ENCODE measurements around the gene FAM131B.

The FAM131B gene

DNA sequence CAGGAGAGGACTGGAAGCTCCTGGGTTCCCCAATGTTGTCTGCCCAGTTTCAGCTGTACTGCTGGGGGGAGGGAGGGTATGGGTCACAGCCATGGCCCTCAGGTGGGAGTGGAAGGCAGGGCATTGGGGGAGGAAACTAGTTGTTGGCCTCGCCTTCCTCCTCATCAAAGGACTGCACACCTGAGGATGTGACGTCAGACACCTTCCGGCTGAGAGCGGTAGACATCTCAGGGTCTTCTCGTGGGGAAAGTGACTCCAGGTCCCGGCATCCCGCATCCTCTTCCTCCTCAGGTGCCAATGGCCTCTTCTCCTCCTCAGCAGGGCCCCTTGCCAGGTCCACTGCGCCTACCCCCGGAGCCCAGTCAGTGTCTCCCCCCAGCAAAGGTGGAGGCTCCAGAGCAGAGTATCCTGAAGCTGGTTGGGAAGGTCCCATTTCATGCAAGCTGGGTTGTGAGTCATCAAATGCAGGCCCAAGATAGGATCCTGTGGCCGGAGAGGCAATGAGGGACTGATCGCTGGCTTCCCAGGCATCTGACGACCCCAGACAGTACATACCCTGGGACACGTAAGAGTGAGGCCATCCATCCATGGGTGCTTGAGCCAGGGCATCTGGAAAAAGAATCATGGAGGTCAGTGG is 6.0 kb downstream of the FAM131B start:
- DNase-seq = no peak

DNA sequence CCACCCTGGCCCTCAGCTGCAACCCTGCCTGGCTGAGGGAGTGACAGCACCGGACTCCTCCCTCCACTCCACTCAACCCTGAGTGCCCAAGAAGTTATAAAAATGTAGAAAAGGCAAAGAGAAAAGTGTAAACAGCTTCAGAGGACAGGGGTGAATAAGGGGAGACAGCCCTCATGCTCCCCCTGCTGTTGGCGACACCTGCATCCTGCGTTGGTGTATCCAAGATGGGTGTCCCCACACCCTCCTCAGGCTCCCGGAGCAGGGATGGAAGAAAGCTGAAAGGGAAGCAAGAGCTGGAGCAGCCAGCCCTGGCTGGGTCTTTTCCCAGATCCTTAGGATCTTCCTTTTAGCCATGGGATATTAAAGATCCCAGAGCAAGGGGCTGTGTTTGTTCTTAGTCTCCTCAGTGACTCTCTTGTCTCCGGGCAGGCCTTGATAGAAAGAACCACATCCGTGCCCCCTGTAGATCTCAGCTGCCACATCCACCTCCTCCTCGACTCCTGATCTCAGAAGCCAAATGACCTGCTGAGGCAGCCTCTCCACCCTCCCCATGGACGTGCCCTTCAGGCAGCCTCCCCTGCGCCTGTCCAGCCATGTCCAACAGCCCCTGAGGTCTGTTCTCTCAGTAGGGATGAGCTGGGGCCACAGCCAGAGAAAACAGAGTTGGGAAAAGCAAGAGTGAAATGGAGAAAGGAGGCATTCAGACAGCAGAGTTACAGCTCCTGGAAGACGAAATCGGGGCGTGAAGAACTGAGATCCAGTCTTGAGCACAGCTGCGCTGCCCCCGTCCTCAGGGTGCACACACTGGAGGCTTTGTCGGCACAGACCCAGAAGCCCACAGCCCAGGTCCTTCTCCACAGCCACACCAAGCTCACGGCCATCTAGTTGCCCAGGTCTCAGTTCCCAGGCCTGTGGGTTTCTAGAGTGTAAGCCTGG is 6.8 kb downstream of the FAM131B start:
- DNase-seq = no peak

DNA sequence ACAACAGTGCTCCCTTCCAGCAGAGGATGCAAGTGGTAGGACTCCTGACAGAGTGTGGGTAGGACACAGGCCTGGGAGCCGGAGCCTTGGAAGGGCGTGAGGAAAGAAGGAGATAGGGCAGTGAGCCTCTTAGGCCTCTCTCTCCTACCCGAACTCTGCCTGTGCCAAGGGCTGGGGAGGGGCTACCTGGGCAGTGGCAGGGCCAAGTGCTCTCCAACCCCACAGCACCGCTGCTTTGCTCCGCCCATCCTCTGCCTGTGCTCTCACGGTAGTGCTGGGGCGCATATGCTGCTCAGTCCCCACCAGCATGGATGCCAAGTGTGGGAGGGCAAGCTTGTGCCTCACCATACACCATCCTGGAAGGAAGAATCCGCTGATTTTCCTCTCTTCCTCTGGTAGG is 7.5 kb downstream of the FAM131B start:
- DNase-seq = no peak

DNA sequence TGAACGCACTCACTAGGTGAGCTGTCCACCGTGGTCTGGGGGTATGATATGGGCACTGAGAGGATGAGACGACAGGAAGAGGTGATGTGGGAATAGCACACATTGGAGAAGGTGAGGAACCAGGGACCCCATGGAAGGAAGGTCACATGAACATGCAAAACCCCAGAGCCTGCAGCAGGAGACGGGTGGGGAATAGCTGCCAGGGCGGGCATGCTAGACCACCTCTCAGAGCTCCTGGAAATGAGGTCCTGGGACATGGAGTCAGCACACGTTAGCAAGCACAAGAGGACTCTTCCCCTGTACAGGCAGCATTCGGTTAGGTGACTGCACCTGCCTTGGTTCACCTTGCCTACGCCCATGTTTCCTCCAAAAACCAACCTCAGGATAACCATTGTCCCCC is 8.1 kb downstream of the FAM131B start:
- DNase-seq = no peak

DNA sequence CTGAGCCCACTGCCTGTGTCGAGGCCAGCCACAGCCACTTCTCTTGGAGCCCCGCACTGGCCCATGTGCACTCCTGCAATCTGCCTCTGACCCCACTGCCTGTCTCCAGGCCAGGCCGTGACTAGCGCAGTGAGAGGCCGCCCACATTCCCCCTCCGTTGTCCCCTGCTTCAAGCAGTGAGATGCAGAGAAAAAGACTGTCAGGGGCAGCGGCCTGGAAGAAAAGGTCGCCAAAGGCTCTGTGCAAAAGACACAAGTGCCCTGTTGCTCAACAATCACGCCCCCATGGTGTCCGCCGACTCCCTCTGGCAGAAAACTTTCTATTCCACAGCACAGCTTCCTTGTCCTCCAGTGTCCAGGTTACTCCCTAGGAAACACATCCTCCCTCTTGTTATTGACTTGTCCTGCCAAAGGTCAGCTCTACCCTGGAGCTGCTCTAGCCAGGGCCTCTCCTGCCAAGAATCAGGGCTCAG is 9.9 kb downstream of the FAM131B start:
- DNase-seq = no peak

DNA sequence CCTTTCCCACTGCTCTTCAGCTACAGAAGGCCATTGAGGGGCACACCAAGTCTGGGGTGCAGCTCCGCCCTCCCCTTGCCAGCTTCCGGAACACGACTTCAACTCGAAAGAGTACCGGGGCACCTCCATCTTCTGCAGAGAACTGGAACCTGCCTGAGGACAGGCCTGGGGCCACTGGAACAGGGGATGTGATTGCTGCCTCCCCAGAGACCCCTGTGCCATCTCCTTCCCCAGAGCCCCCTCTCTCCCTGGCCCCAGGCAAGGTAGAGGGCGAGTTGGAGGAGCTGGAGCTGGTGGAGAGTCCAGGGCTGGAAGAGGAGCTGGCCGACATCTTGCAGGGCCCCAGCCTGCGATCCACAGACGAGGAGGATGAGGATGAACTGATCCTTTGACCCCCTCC is 10.9 kb downstream of the FAM131B start:
- DNase-seq = no peak

DNA sequence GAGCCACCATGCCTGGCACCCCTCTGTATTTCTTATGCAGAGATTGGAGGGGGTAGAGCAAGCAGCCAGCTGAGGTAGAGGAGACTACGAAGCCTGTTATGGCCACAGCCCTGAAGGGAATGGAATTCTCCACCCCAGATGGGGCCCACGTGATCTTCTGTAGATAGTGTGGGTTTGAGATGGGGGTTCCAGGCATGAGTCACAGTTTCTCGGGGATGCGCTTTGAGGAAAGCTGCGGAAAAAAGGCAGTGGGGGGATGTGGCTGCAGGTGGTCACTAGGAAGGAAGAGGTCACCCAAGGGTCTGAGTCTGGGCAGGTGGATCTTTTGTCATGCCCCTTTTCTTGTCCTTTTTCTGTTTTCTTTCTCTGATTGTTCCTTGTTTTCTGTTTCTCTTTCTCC is 11.5 kb downstream of the FAM131B start:
- DNase-seq = no peak

DNA sequence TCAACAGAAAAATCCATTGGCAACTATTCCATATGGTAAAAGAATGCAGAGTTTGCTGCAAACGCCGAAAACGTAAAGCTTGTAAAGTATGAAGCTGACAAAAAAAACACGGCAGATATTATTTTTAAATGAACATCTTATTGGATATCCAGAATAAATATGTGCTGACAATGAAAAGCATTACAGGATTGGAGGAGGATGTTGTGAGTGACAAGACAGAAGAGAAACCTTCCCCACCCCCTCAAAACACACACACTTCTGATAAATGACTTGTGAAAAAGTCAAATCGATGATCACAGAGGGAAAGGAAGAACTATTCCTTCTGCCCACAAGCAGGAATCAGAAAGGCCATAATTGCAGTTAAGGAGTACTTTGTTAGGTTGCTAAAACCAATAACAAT is 14.6 kb downstream of the FAM131B start:
- DNase-seq = no peak

DNA sequence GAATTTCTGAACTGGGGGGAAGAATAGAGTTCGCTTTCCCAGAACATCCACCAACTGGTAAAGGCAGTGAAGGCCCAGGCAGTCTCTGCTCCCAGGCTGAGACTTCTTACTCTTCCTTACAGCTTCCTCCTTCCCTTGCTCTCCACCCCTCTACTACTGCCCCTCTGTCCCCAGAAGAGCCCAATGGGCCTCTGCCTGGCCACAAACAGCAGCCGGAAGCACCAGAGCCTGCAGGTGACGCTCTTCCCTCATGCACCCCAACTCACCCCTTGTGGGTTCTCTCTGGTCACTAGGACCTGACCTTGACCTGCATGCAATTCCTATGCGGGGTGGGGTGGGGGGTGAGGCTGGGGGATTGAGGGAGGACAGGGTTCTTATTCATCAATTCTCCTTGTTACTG is 16.5 kb downstream of the FAM131B start:
- DNase-seq = no peak

DNA sequence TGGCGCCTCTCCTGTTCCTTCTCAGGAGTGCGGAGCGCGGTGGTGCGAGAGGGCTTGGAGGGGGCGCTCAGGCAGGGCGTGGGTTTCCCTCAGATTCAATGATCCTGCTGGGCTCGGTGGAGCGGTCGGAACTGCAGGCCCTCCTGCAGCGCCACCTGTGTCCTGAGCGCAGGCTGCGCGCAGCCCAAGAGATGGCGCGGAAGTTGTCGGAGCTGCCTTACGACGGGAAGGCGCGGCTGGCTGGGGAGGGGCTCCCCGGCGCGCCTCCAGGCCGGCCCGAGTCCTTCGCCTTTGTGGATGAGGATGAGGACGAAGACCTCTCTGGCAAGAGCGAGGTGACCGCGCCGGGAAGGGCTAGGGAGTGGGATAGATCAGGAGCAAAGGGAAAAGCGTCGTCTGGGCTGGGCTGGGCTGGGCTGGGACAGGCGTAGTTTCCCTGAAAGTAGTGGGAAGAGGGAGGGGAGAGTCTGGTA is 17.0 kb downstream of the FAM131B start:
- no peak for DNase-seq

DNA sequence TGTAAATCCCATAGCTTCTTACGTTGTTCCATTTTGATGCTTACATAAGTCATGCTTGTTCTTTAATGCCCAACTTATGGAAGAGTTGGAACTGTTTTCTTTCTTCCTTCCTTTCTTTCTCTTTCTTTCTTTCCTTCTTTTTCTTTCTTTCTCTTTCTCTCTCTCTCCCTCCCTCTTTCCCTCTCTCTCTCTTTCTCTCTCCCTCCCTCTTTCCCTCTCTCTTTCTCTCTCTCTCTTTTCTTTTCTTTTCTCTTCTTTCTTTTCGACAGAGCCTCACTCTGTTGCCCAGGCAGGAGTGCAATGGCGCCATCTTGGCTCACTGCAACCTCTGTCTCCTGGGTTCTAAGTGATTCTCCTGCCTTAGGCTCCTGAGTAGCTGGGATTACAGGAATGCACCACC is 18.9 kb downstream of the FAM131B start:
- DNase-seq = no peak

DNA sequence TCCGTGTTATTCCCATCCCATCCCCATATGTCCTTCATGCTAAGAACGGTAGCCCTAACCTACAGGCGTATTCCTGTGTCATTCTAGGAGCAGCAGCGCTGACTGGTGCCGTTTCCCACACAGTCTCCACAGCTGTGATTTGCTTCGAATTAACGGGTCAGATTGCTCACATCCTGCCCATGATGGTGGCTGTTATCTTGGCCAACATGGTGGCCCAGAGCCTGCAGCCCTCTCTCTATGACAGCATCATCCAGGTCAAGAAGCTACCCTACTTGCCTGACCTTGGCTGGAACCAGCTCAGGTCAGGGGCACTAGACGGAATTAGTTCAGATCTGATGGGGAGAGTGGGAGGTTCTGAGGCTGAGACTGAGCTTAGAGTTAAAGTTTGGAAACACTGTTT is 20.7 kb downstream of the FAM131B start:
- no peak for DNase-seq

DNA sequence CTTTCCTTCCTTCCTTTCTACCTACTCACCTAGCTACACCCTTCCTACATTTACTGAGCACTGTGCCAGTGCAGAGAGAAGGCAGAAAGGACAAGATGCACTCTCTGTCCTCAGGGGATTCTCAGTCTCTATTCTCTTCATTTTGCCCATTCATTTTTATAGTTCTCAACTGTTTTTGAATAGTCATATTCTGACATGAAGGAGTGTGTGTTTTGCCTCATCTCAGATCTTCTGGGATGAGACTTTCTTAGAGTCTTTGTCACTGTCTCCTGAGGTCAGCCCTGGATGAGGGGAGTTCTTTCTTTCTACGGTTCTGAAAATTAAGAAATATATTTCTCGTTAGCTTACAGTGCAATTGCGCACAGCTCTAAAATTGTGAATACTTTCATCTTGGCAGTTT is 25.3 kb downstream of the FAM131B start:
- no peak for DNase-seq

DNA sequence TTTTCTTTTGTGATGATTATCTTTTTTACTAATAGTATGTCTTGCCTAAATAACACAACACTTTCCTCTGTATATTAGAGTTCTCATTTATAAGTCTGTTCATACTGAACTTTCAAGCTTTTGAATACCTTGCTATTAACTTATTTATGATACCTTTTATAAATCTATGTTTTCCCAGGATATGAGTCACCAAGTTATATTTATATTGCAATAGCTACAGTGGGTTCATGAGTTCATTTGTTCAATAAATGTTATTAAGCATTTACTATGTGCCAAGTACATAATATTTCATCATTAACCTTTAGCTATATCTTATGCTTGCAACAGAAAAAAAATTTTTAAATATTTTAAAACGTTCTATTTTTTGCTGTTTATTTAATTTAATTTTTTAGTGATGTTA is 28.3 kb downstream of the FAM131B start:
- no peak for DNase-seq

DNA sequence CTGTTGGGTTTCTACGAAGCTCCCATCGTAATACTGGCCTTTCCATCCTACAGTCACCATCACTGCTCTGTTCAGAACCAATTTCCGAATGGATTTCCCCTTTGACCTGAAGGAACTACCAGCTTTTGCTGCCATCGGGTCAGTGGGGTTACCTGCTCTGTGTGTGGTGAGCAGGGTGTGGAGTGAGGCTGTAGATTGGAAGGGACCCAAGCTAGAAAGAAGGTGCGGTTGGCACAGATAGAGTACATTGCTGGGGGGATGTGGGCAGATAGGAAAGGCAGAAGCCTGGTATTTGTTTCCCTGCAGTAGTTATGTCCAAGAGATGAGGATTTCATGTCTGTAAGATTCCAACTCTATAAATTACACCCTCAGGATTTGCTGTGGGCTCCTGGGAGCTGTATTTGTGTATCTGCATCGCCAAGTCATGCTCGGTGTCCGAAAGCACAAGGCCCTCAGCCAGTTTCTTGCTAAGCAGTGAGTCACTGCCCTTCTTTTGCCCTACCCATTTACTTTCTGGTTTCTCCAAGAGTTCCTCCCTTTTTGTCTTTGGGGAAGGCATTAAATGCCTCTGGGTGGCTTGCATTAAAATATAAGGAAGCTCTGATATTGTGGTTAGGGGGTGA is 31.2 kb downstream of the FAM131B start:
- DNase-seq = no peak

DNA sequence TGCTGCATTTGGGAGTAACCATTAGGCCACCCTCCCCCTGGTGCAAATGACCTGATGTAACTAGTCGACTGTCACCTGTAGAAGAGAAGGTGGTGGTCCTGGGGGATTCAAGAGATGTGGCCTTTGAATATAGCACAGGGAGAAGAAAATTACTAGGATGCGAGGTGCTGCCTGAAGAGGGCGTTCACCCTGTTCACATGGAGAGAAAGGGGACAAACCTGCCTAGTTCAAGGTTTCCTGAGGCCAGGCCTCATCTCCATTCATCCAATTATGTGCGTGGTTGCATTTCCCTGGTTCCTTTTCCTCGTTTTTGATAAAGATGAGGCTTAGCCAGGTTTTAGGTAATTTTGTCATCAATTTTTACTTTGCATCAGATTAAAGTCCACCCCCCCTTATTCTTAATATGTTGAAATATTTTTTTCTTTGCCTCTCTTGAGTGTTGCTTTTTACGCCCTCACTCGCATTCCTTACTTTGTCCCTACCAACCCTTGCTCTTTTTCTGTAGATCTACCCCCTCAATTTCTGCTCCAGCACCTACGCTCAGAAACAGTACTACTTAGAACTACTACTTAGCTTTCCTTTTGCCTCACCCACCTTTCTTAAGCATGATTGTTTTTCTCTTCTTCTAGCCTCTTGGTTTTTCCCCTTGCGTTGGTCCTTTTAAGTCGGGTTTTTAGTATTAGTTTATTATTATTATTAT is 32.9 kb downstream of the FAM131B start:
- DNase-seq = no peak

DNA sequence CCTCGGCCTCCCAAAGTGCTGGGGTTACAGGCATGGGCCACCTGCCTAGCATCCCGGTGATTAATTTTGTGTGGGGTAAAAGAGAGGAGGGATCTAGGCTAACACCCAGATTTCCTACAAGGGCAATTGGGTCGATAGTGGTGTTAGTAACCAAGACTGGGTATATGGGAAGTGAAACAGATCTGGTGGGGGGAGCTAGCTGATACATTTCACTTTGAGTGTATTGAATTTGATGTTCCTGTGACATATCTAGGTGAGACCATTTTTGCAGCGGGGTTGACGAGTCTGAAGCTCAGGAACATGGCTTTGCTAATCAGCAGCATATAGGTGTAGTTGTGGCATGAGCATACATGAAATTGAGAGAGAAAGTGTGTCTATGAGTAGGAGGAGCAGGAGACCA is 34.6 kb downstream of the FAM131B start:
- DNase-seq = no peak

DNA sequence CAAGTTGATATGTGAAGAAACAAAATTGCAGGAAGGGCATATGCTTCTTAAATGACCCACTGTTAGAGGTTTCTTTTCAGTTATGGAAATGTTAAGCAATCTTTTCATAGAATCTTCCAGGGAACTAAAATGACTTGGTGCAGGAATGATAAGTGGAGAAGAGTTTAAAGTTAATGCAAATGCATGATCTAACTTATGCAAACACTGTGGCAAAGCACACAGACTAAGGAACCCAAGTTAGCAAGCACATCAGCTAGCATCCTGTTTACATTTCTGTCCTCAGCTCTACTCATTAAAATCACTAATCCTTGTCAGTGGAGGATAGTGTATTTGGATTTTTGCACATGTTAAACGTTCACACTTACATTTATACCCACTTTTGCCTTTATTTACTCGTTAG is 37.3 kb downstream of the FAM131B start:
- DNase-seq = no peak

DNA sequence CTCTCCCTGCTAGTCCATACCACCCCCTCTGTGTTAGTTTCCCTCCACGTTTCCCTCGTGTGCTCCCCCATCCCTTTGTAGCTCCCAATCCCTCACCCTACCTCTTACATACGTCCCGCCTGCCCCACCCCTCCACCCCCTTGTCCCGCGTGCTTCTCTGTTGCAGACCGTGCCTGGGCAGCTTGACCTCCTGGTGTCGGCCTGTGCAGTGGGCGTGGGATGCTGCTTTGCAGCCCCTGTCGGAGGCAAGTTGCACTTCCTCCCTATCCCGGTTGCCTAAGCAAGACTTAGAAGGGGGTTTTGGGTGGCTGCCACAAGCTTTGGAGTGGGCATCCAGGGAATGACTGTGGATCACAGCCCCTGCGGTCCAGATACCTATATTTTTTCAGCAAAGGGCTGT is 38.9 kb downstream of the FAM131B start:
- no peak for DNase-seq

DNA sequence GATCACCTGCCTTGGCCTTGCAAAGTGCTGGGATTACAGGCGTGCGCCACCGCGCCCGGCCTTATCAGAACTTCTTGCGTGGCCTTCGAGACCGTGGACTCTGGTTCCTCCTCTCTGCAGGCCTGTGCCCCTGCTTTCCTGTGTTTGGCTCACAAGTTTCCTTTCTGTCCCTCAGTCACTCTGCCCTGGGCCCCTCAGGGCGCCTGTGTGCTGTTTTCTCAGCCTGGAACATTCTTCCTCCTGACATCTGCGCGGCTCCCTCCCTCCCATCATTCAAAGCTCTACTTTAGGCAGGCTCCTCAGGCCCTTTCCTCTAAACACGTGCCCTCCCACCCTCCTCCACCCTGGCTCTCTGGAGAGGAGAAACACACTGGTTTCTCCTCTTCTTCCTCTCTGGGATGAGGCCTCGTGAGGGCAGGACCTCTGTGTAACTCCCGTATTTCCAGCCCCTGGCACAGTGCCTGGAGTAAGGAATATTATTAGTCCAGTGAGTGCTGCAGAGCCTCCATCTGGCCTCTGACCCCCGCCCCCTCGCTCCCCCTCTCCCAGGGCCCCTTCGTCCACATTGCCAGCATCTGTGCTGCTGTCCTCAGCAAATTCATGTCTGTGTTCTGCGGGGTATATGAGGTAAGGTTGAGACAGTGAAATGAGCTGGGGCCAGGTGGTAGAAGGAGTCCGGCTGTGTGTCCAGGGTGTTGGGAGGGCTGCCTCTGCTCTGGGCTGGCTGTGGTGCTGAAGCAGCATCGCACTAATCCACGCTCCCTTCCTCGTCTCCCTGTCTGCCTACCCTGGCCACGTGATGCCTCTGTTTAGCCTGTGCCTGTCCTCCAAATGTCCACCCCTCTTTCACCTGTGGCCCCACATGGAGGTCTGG is 39.5 kb downstream of the FAM131B start:
- DNase-seq = no peak

DNA sequence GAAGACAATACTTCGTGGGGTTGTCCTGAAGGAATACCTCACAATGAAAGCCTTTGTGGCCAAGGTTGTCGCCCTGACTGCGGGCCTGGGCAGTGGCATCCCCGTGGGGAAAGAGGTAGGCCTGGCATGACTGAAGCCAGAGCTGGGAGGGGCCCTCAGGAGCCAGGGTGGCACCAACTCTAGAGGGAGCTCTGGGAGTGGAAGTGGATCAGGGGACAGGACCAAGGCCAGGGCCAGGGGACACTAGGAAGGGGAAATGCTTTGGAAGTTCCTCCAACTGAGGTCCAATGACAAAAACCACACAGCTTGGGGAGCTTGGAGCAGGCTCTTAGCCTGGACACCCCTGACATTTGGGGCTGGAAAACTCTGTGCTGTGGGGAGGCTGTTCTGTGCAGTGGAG is 40.8 kb downstream of the FAM131B start:
- DNase-seq = peak in 1 of 2 donors; percentile 23

DNA sequence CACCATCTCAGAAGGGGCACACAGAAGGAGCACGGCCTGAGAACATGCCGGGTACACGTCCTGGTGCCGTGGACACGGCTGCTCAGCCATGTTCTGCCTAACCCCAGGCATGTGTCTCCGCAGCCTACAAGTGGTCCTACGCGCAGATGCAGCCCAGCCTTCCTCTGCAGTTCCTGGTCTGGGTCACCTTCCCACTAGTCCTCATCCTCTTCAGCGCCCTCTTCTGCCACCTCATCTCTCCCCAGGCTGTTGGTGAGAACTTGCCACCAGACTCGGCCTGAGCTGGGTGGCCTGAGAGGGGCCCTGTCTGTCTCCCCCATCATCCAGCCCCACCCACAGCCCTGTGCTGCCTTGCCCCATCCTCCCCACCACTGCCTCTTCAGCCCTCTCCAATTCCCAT is 41.3 kb downstream of the FAM131B start:
- DNase-seq = no peak
